HEK293T (cell line): Measurements from ENCODE around the gene ERRFI1.

Source experiments
- CTCF ChIA-PET: fragments of 350-600 bp; formaldehyde crosslinking; extraction: SDS; loops from one replicate; lab custom pipeline; 2021; ENCODE audit warnings: antibody characterized with exemption, inconsistent platforms; lab: Yijun Ruan, JAX
- POLR2A ChIA-PET: fragments of 350-600 bp; formaldehyde crosslinking; extraction: SDS; loops from one replicate; lab custom pipeline; 2020; ENCODE audit warnings: antibody characterized with exemption, inconsistent platforms; lab: Yijun Ruan, JAX
- DNase-seq: peaks from one replicate; pipeline ENCODE4 v3.0.0; 2012; ENCODE audit warnings: mixed read lengths; ENCODE audit errors: extremely low spot score
- ARNT ChIP-seq: fragments of 450-650 bp; IDR thresholded peaks from 2 replicates; pipeline ENCODE4 v1.6.1; 2017; ENCODE audit warnings: mild to moderate bottlenecking
- BHLHE40 ChIP-seq: fragments of 450-650 bp; IDR thresholded peaks from 2 replicates; pipeline ENCODE4 v1.6.1; 2016; ENCODE audit warnings: mild to moderate bottlenecking, moderate library complexity, borderline replicate concordance
- CTBP1 ChIP-seq: fragments of 450-650 bp; IDR thresholded peaks from 2 replicates; pipeline ENCODE4 v1.6.1; 2016; ENCODE audit warnings: borderline replicate concordance
- ELF4 ChIP-seq: fragments of 450-650 bp; IDR thresholded peaks from 2 replicates; pipeline ENCODE4 v1.6.1; 2017; ENCODE audit warnings: antibody characterized with exemption
- FOXA1 ChIP-seq: fragments of 450-650 bp; IDR thresholded peaks from 2 replicates; pipeline ENCODE4 v1.6.1; 2016; ENCODE audit warnings: mild to moderate bottlenecking
- FOXK2 ChIP-seq: fragments of 450-650 bp; IDR thresholded peaks from 2 replicates; pipeline ENCODE4 v1.6.1; 2016; ENCODE audit warnings: mild to moderate bottlenecking
- FOXM1 ChIP-seq: fragments of 450-650 bp; IDR thresholded peaks from 2 replicates; pipeline ENCODE4 v1.6.1; 2017; ENCODE audit warnings: mild to moderate bottlenecking, borderline replicate concordance
- HDGF ChIP-seq: fragments of 450-650 bp; IDR thresholded peaks from 2 replicates; pipeline ENCODE4 v1.6.1; 2017; ENCODE audit warnings: antibody characterized with exemption, borderline replicate concordance
- L3MBTL2 ChIP-seq: fragments of 450-650 bp; conservative IDR thresholded peaks from 2 replicates; pipeline ENCODE4 v1.6.1; 2016; ENCODE audit warnings: mild to moderate bottlenecking
- LEF1 ChIP-seq: fragments of 450-650 bp; IDR thresholded peaks from 2 replicates; pipeline ENCODE4 v1.6.1; 2017; ENCODE audit warnings: mild to moderate bottlenecking, borderline replicate concordance
- NFRKB ChIP-seq: fragments of 450-650 bp; IDR thresholded peaks from 2 replicates; pipeline ENCODE4 v1.6.1; 2016; ENCODE audit warnings: mild to moderate bottlenecking, moderate library complexity
- PKNOX1 ChIP-seq: fragments of 450-650 bp; IDR thresholded peaks from 2 replicates; pipeline ENCODE4 v1.6.1; 2016
- SP1 ChIP-seq: fragments of 450-650 bp; IDR thresholded peaks from 2 replicates; pipeline ENCODE4 v1.6.1; 2017
- SUZ12 ChIP-seq: fragments of 450-650 bp; IDR thresholded peaks from 2 replicates; pipeline ENCODE4 v1.6.1; 2016; ENCODE audit warnings: mild to moderate bottlenecking
- TARDBP ChIP-seq: fragments of 450-650 bp; IDR thresholded peaks from 2 replicates; pipeline ENCODE4 v1.6.1; 2016
- ZNF384 ChIP-seq: fragments of 450-650 bp; IDR thresholded peaks from 2 replicates; pipeline ENCODE4 v1.6.1; 2016

The ERRFI1 gene

DNA sequence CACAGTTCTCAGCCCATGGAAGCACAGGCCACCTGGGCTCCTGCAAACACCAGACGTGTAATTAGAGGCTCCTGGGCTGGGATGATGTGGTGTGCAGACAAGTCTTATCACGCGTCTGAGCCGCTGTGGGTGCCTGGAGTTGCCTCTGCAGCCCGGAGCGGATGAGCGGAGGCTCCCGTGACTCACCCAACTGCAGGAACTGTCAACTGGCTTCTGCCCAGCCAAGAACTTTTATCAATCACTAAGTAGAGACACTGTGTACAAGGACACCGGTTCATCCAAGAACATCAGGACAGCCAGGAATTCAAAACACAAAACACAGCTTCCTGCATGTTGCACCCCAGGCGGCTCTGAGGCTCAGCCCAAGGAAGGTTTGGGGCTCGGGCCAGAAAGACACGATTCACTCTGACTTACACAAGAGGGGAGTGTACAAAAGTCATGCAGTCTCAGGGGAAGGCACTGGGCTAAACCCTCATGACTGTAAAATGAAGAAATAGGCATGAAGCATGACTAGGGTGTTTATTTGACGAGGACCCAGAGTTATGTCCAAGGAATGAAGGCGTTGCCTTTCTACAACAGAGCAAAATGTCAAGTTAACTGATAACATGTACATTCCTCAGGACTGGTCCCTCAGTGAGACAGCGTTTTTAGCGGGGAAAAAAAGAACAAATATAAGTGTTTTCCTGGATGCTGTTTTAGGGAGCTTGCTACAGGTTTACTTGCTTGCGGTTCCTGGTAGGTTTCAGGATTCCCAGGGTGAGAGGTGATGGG is 21.1 kb downstream of the ERRFI1 start:
- DNase-seq, result no peak
- CTCF ChIA-PET, result interaction anchor here (1.1 kb wide), 2 partner anchors 13 to 23 kb away, joined by 3 read pairs; no protein-coding TSS in a partner anchor
- POLR2A ChIA-PET, result no interaction called here
- TF ChIP-seq FOXM1, result no peak
- TF ChIP-seq L3MBTL2, result no peak
- no peak for TF ChIP-seq FOXA1
- TF ChIP-seq FOXK2, result no peak
- TF ChIP-seq SP1, result no peak
- no peak for TF ChIP-seq BHLHE40
- TF ChIP-seq LEF1, result no peak
- no peak for TF ChIP-seq NFRKB
- no peak for TF ChIP-seq SUZ12
- TF ChIP-seq HDGF, result no peak
- TF ChIP-seq ZNF384, result no peak
- TF ChIP-seq ARNT, result no peak
- no peak for TF ChIP-seq CTBP1
- no peak for TF ChIP-seq ELF4
- TF ChIP-seq PKNOX1, result no peak
- no peak for TF ChIP-seq TARDBP

DNA sequence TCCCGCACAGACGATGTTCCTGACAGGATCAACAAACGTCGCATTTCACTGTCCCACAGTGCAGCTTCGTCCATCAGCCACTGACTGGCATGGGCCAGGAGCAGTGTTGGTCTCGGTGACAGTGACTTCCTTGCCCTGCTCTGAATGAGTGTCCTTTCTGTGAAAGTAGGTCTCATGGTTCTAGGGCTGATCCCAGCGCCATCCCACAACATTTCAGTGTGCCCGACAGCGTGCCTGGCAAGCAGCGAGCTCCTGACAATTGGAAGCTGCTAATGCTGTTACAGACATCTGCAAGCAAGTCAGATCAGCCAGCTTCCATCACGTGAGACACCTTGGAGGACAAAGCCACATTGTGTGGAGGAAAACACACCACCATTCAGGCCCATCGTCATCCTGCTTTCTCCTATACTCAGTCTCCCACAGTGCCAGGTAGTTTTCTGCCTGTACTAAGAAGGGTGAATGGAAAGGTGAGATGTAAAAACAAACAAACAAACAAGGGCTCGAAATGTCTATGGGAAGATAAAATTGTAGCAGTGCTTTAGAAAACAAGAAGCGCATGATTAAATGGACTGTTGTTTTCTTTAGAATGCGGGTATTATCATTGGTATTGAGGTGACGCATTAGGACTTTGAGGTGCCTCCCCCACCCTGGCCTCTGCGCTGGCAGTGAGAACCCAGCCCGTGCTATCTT is 21.9 kb downstream of the ERRFI1 start:
- ChIA-PET POLR2A (no interaction called here), CTCF (no interaction called here)
- TF ChIP-seq BHLHE40, result no peak
- DNase-seq, result no peak

DNA sequence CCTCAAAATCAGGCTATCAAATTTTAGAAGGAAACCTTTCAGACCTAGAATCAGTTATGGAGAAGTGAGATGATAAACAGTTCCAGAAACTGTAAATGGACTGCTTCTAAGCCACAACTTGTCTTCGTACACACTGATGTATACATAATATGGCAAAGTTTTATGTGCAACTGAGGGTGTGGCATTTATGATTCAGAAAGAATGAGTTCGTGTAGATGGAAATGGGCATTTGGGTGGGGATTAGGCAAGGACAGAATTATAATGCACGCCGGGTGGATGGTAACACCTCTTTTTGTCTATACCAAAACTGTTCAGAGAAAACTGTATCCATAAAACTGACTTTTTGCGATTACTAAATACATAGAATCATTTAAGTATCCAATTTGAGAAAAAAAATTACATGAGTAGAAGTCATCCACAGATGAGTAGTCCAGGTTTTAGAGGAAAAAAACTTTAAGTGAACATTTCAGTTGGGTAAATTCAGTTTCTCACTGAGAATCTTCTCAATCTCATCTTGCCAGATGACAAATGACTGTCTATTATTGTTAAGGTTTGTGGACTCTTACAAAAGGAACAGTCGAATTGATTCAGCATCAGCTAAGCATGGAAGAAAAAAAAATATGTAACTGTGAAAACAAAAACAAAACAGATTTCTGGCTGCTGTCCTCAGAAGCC is 22.5 kb downstream of the ERRFI1 start:
- ChIA-PET CTCF (no interaction called here), POLR2A (no interaction called here)
- DNase-seq, result no peak
- TF ChIP-seq HDGF, result no peak
- TF ChIP-seq FOXA1, result no peak

DNA sequence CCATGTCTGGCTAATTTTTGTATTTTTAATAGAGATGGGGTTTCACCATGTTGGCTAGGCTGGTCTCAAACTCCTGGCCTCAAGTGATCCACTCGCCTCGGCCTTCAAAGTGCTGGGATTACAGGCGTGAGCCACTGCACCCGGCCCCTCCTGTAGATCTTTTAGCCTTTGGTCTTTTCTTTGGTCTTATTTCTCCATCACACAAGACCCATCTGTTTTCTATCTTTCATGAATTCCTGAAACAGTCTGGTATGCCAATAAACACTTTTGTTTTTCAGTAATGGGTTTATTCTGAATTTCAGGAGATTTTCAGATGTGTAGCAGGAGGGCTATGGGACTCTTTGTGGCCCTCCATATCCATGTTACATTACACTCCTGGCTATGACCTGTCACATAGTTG is 23.2 kb downstream of the ERRFI1 start:
- TF ChIP-seq L3MBTL2 (no peak), ELF4 (no peak), FOXM1 (no peak), ARNT (no peak), LEF1 (no peak), TARDBP (no peak), FOXK2 (no peak), FOXA1 (no peak), CTBP1 (no peak), HDGF (no peak), SP1 (no peak), BHLHE40 (no peak), NFRKB (no peak), ZNF384 (no peak), SUZ12 (no peak), PKNOX1 (no peak)
- DNase-seq, result no peak
- POLR2A ChIA-PET, result interaction anchor here (0.7 kb wide), 1 partner anchor 167 kb away, joined by 3 read pairs; no protein-coding TSS in a partner anchor
- CTCF ChIA-PET, result no interaction called here

- POLR2A ChIA-PET, result interaction anchor here (0.7 kb wide), 1 partner anchor 168 kb away, joined by 3 read pairs; no protein-coding TSS in a partner anchor
Measured at GRCh38 chr1:8002329-8002910, 23.7 kb downstream of the ERRFI1 start.

DNA sequence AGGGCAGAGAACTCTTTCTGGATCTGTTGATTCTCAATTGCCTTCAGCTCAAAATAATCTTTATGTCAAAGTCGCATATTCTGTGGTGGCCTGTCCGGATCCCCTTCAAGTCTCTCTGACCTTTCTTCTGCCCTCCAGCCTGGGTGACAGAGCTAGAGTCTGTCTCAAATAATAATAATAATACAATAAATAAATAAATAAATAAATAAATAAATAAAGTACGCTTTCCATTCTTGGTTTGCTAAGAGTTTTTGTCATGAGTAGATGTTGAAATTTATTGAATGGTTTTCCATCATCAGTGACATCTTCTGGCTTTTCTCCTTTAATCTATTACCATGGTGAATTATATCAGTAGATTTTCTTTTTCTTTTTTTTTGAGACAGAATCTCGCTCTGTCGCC is 30.7 kb downstream of the ERRFI1 start:
- ChIA-PET POLR2A (no interaction called here), CTCF (no interaction called here)
- no peak for TF ChIP-seq ZNF384
- no peak for TF ChIP-seq L3MBTL2
- TF ChIP-seq PKNOX1, result no peak
- TF ChIP-seq FOXK2, result no peak
- no peak for TF ChIP-seq LEF1
- DNase-seq, result no peak

More at GRCh38 chr1:8002329-8002910, 23.7 kb downstream of the ERRFI1 start:
- DNase-seq, result no peak
- TF ChIP-seq SP1, result no peak
- no peak for TF ChIP-seq FOXK2
- TF ChIP-seq FOXM1, result no peak
- no peak for TF ChIP-seq ZNF384
- no peak for TF ChIP-seq ELF4
- no peak for TF ChIP-seq NFRKB
- TF ChIP-seq LEF1, result no peak
- TF ChIP-seq BHLHE40, result no peak
- CTCF ChIA-PET, result interaction anchor here (0.5 to 0.6 kb wide), 2 partner anchors 354 to 428 kb away, joined by 3 read pairs; no protein-coding TSS in a partner anchor
